H1 (cell line): ENCODE data around the gene POGZ. TPM values are rescaled to one million over a fixed set of nuclear protein-coding genes. Genes with fewer than 3 reads are reported as not detected.

Experiments
- CTCF ChIA-PET: fragments of 300-600 bp; sonication (Branson Sonifier 250); formaldehyde crosslinking; loops from one replicate; lab custom pipeline; 2021; ENCODE audit not compliant: partially characterized antibody; lab: Charles Lee
- POLR2A ChIA-PET: fragments of 300-600 bp; sonication (Branson Sonifier 250); formaldehyde crosslinking; loops from one replicate; lab custom pipeline; 2021; ENCODE audit warnings: inconsistent platforms; ENCODE audit not compliant: partially characterized antibody; lab: Charles Lee
- DNase-seq, 2 experiments: peaks; one replicate each; pipeline versions ENCODE4 v3.0.0 to v3.0.0-alpha.2; 2010 to 2022; ENCODE audit warnings: low spot score in 2 of 2, low read depth in 1 of 2, mixed read lengths in 1 of 2
- FAIRE-seq: peaks from 2 replicates; lab custom pipeline; 2011; peaks lifted over from hg19 to GRCh38; lab: Jason Lieb, UNC
- H2AFZ ChIP-seq: 2 replicates; pipeline ENCODE4 v1.8.1; 2012; ENCODE audit warnings: low read length, inconsistent platforms
- H2AK5ac ChIP-seq: 2 replicates; pipeline ENCODE4 v1.6.1; 2013; ENCODE audit warnings: low read depth, low read length
- H2BK120ac ChIP-seq: replicated peaks from 2 replicates; pipeline ENCODE3; 2013; ENCODE audit warnings: low read depth, low read length, inconsistent platforms
- H2BK12ac ChIP-seq: 2 replicates; pipeline ENCODE4 v1.6.1; 2013; ENCODE audit warnings: low read depth, low read length
- H2BK15ac ChIP-seq: 2 replicates; pipeline ENCODE4 v1.6.1; 2013; ENCODE audit warnings: low read length
- H2BK20ac ChIP-seq: 2 replicates; pipeline ENCODE4 v1.6.1; 2013; ENCODE audit warnings: low read length
- H2BK5ac ChIP-seq: 2 replicates; pipeline ENCODE4 v1.6.1; 2013; ENCODE audit warnings: low read depth, low read length
- H3K14ac ChIP-seq: 2 replicates; pipeline ENCODE4 v1.6.1; 2013; ENCODE audit warnings: inconsistent platforms; ENCODE audit not compliant: insufficient read length
- H3K18ac ChIP-seq: 2 replicates; pipeline ENCODE4 v1.6.1; 2013; ENCODE audit warnings: low read length; ENCODE audit errors: extremely low read depth
- H3K23ac ChIP-seq: 2 replicates; pipeline ENCODE4 v1.6.1; 2013; ENCODE audit warnings: inconsistent platforms; ENCODE audit not compliant: insufficient read length
- H3K23me2 ChIP-seq: 2 replicates; pipeline ENCODE4 v1.6.1; 2013; ENCODE audit warnings: low read depth, low read length
- H3K27ac ChIP-seq: 2 replicates; pipeline ENCODE4 v1.6.1; 2011; ENCODE audit warnings: low read depth, low read length, inconsistent platforms
- H3K27me3 ChIP-seq, 4 experiments: replicated peaks in 1 of 4; 1 replicate in 1 of 4; 2 replicates in 3 of 4; pipeline versions ENCODE4 v1.6.1 to v1.8.1; 2011 to 2013; ENCODE audit warnings: low read length in 3 of 4, mild to moderate bottlenecking in 3 of 4, inconsistent platforms in 2 of 4, mixed read lengths in 2 of 4, moderate library complexity in 1 of 4; ENCODE audit not compliant: control insufficient read depth in 3 of 4, insufficient read depth in 3 of 4; ENCODE audit errors: extremely low read depth in 1 of 4
- H3K36me3 ChIP-seq, 4 experiments: 2 replicates each; pipeline versions ENCODE4 v1.6.1 to v1.8.1; 2011 to 2013; ENCODE audit warnings: mild to moderate bottlenecking in 4 of 4, low read length in 3 of 4, moderate library complexity in 2 of 4, control low read depth in 1 of 4, inconsistent platforms in 1 of 4; ENCODE audit not compliant: insufficient read depth in 4 of 4, control insufficient read depth in 2 of 4
- H3K4ac ChIP-seq: replicated peaks from 2 replicates; pipeline ENCODE3; 2013; ENCODE audit warnings: low read length, low read depth, mixed read lengths, inconsistent platforms; ENCODE audit not compliant: insufficient read length
- H3K4me1 ChIP-seq, 4 experiments: replicated peaks in 1 of 4; 1 replicate in 1 of 4; 2 replicates in 3 of 4; pipeline versions ENCODE4 v1.6.1 to v1.8.1; 2011 to 2013; ENCODE audit warnings: low read length in 3 of 4, inconsistent platforms in 2 of 4, mixed read lengths in 1 of 4; ENCODE audit not compliant: insufficient read depth in 4 of 4, control insufficient read depth in 3 of 4
- H3K4me2 ChIP-seq, 2 experiments: 2 replicates each; pipeline versions ENCODE4 v1.6.1 to v1.8.1; 2011 to 2013; ENCODE audit warnings: low read depth in 2 of 2, low read length in 2 of 2, control low read depth in 1 of 2, inconsistent platforms in 1 of 2, mild to moderate bottlenecking in 1 of 2; ENCODE audit not compliant: insufficient read depth in 1 of 2
- H3K4me3 ChIP-seq, 4 experiments: fragments of 200-600, 300-600 bp in 1 of 4; sonication (generic), shearing (Covaris generic), sonication (Bioruptor Twin) in 1 of 4; 2 replicates each; pipeline versions ENCODE4 v1.5.1 to v1.8.1; 2011 to 2016; ENCODE audit warnings: low read length in 4 of 4, low read depth in 3 of 4, control low read depth in 2 of 4, inconsistent platforms in 2 of 4, mild to moderate bottlenecking in 2 of 4, mixed read lengths in 1 of 4, moderate library complexity in 1 of 4; ENCODE audit not compliant: insufficient read depth in 2 of 4; ENCODE audit errors: extremely low read depth in 1 of 4
- H3K56ac ChIP-seq: replicated peaks from 2 replicates; pipeline ENCODE3; 2013; ENCODE audit warnings: low read depth, mild to moderate bottlenecking, mixed read lengths, low read length, inconsistent platforms; ENCODE audit not compliant: insufficient read length
- H3K79me1 ChIP-seq: 2 replicates; pipeline ENCODE4 v1.6.1; 2013; ENCODE audit warnings: low read depth, low read length, control low read depth
- H3K79me2 ChIP-seq, 2 experiments: 2 replicates each; pipeline versions ENCODE4 v1.6.1 to v1.8.1; 2012 to 2013; ENCODE audit warnings: low read length in 2 of 2, mild to moderate bottlenecking in 2 of 2, inconsistent platforms in 1 of 2; ENCODE audit not compliant: insufficient read depth in 2 of 2, control insufficient read depth in 1 of 2
- H3K9ac ChIP-seq, 4 experiments: replicated peaks in 1 of 4; 1 replicate in 1 of 4; 2 replicates in 3 of 4; pipeline versions ENCODE4 v1.6.1 to v1.8.1; 2011 to 2013; ENCODE audit warnings: low read depth in 3 of 4, low read length in 3 of 4, control low read depth in 2 of 4, mild to moderate bottlenecking in 2 of 4, moderate library complexity in 2 of 4, inconsistent platforms in 1 of 4; ENCODE audit errors: extremely low read depth in 1 of 4
- H3K9me3 ChIP-seq, 2 experiments: 2 replicates each; pipeline versions ENCODE4 v1.6.1 to v1.8.1; 2012 to 2013; ENCODE audit warnings: mild to moderate bottlenecking in 2 of 2, moderate library complexity in 2 of 2, control low read depth in 1 of 2, inconsistent platforms in 1 of 2, low read depth in 1 of 2, low read length in 1 of 2, mixed read lengths in 1 of 2; ENCODE audit not compliant: insufficient read depth in 2 of 2
- H4K20me1 ChIP-seq, 2 experiments: replicated peaks in 1 of 2; 2 replicates each; pipeline versions ENCODE3 to v1.8.1; 2011 to 2013; ENCODE audit warnings: inconsistent platforms in 2 of 2, low read length in 2 of 2, mild to moderate bottlenecking in 1 of 2; ENCODE audit not compliant: insufficient read depth in 2 of 2, control insufficient read depth in 1 of 2
- H4K5ac ChIP-seq: 2 replicates; pipeline ENCODE4 v1.6.1; 2013; ENCODE audit warnings: low read length, low read depth, mixed read lengths, inconsistent platforms; ENCODE audit not compliant: insufficient read length
- H4K8ac ChIP-seq: 2 replicates; pipeline ENCODE4 v1.8.0; 2013; ENCODE audit warnings: mild to moderate bottlenecking, moderate library complexity, low read length, inconsistent platforms; ENCODE audit not compliant: insufficient read depth; ENCODE audit errors: extremely low read depth
- H4K91ac ChIP-seq: replicated peaks from 2 replicates; pipeline ENCODE3; 2013; ENCODE audit warnings: low read length, mixed read lengths, inconsistent platforms; ENCODE audit not compliant: insufficient read length
- RAD21 ChIP-seq, 2 experiments: IDR thresholded peaks in 1 of 2; conservative IDR thresholded peaks in 1 of 2; 2 replicates each; pipeline ENCODE4 v1.6.1; 2011; ENCODE audit warnings: low read depth in 2 of 2, low read length in 2 of 2, improper control_type of control experiment in 1 of 2, inconsistent platforms in 1 of 2, mild to moderate bottlenecking in 1 of 2, moderate library complexity in 1 of 2
- USF2 ChIP-seq: IDR thresholded peaks from 2 replicates; pipeline ENCODE4 v1.6.1; 2011; ENCODE audit warnings: low read length, improper control_type of control experiment
- WGBS, 2 experiments: shearing (Covaris generic) in 1 of 2; methylation state at CpG; one replicate each; pipeline versions ENCODE4 v1.1.6 to v1.1.7; 2013 to 2015; ENCODE audit warnings: low lambda C conversion rate in 2 of 2, mixed read lengths in 2 of 2, inconsistent platforms in 1 of 2, low coverage in 1 of 2, missing lambda C conversion rate in 1 of 2; ENCODE audit not compliant: insufficient replicate concordance in 2 of 2, insufficient coverage in 1 of 2, insufficient read length in 1 of 2; ENCODE audit errors: extremely low coverage in 1 of 2, missing lambda C conversion rate in 1 of 2; 5-methylcytosine and 5-hydroxymethylcytosine counted together
- polyA plus RNA-seq, 7 experiments: library from polyadenylated mRNA; depleted of rRNA in 3 of 7; stranded (reverse) in 5 of 7; unstranded in 2 of 7; fragments of >200 nt in 5 of 7; fragments of 200-250 nt in 2 of 7; gene quantifications; 1 replicate in 5 of 7; 2 replicates in 1 of 7; 4 replicates in 1 of 7; pipeline versions ENCODE4 v1.2.1 to v1.2.3, GENCODE V29; 2011 to 2013; ENCODE audit warnings: missing spikeins in 2 of 7, mixed read lengths in 2 of 7
- total RNA-seq: library from RNA; stranded (reverse); fragmentation: NEBNext Ultra II Directional; extraction: Animal tissue kit (Norgen Biotek cat#: 25700); gene quantifications from 2 replicates; pipeline ENCODE4 v1.2.1, GENCODE V29; 2021
- TF ChIP-seq, protein P1 (sequence below), 3 experiments: IDR thresholded peaks; 1 replicate in 2 of 3; 2 replicates in 1 of 3; pipeline versions ENCODE4 v1.5.1 to v1.6.1; 2011; ENCODE audit warnings: low read length in 3 of 3, mild to moderate bottlenecking in 3 of 3, inconsistent platforms in 2 of 3, low read depth in 1 of 3, moderate library complexity in 1 of 3; ENCODE audit not compliant: insufficient read depth in 1 of 3; ENCODE audit errors: control extremely low read depth in 1 of 3

Gene POGZ
- total and polyA plus RNA-seq, 2 of the 8 experiments (the other 6 are each of a cell fraction or from before 2014, with no cell fraction given) = 66.4 to 105 TPM

GRCh38 chr1:151364996-151365395 is 94.3 kb downstream of the POGZ start:
- DNase-seq (no peak), FAIRE-seq (no peak)
- H3K9me3 ChIP-seq = peaks cover 10 to 15% of the 10 kb centered on the region in 2 experiments
- no peak overlapping the region for H2AK5ac ChIP-seq
- H4K20me1 ChIP-seq = no peaks in the 10 kb centered on the region
- H2BK5ac ChIP-seq = no peak overlapping the region
- H3K23me2 ChIP-seq = no peaks in the 10 kb centered on the region
- H3K9ac ChIP-seq = no peak overlapping the region
- no peak overlapping the region for H2BK120ac ChIP-seq
- ChIA-PET POLR2A (interaction anchor here (1.2 to 1.5 kb wide), 8 partner anchors 9 to 35 kb away, joined by 3 to 5 read pairs (median 4); partner anchors contain the start of gene PSMB4), CTCF (interaction anchor here (0.8 to 1.9 kb wide), 9 partner anchors 9 to 53 kb away, joined by 3 to 5 read pairs (median 4); no protein-coding TSS in a partner anchor)
- H3K27ac ChIP-seq = no peak overlapping the region
- H3K36me3 ChIP-seq = peaks cover 0 to 9% (median 0%) of the 10 kb centered on the region in 4 experiments; a peak in 3 of 8 replicates
- H4K91ac ChIP-seq = no peak overlapping the region
- H2BK12ac ChIP-seq = no peak overlapping the region
- H3K4me1 ChIP-seq = no peaks in the 10 kb centered on the region; a peak in 1 of 7 replicates
- no peak overlapping the region for H3K23ac ChIP-seq
- H3K79me1 ChIP-seq = no peaks in the 10 kb centered on the region
- WGBS, 2 experiments = 83% methylated on average over 4 of the region's 4 CpGs; no CpG with 5 or more reads in 1 of the 2 experiments
- no peak overlapping the region for H3K4me2 ChIP-seq
- H3K18ac ChIP-seq = no peak overlapping the region
- no peaks in the 10 kb centered on the region for H3K27me3 ChIP-seq
- H3K4ac ChIP-seq = no peak overlapping the region
- no peak overlapping the region for H2BK20ac ChIP-seq
- TF ChIP-seq, protein P1, sequence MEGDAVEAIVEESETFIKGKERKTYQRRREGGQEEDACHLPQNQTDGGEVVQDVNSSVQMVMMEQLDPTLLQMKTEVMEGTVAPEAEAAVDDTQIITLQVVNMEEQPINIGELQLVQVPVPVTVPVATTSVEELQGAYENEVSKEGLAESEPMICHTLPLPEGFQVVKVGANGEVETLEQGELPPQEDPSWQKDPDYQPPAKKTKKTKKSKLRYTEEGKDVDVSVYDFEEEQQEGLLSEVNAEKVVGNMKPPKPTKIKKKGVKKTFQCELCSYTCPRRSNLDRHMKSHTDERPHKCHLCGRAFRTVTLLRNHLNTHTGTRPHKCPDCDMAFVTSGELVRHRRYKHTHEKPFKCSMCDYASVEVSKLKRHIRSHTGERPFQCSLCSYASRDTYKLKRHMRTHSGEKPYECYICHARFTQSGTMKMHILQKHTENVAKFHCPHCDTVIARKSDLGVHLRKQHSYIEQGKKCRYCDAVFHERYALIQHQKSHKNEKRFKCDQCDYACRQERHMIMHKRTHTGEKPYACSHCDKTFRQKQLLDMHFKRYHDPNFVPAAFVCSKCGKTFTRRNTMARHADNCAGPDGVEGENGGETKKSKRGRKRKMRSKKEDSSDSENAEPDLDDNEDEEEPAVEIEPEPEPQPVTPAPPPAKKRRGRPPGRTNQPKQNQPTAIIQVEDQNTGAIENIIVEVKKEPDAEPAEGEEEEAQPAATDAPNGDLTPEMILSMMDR (IDR thresholded peaks at IDR 0.05; ENCODE audit: control extremely low read depth in 1 of 3, insufficient read depth in 1 of 3, low read depth in 1 of 3, low read length in 3 of 3) = peak in 2 of 3 experiments; percentile 23 to 33; a peak in 2 of 4 replicates
- TF ChIP-seq USF2 = no peak
- TF ChIP-seq RAD21 (IDR thresholded peaks at IDR 0.05 in 1 of 2, conservative IDR thresholded peaks at IDR 0.05 in 1 of 2; ENCODE audit: low read depth in 2 of 2, low read length in 2 of 2) = peak in 1 of 2 experiments; percentile 18; a peak in 1 of 4 replicates
- no peaks in the 10 kb centered on the region for H3K79me2 ChIP-seq
- H4K5ac ChIP-seq = no peak overlapping the region
- no peak overlapping the region for H3K4me3 ChIP-seq
- no peak overlapping the region for H4K8ac ChIP-seq
- H2AFZ ChIP-seq = no peak overlapping the region
- no peak overlapping the region for H2BK15ac ChIP-seq
- H3K56ac ChIP-seq = no peak overlapping the region
- no peak overlapping the region for H3K14ac ChIP-seq
